HCT116 (cell line): Measurements from ENCODE around the gene NR6A1. TPM values are rescaled to one million over a fixed set of nuclear protein-coding genes. Genes with fewer than 3 reads are reported as not detected.

Experiments
- ATAC-seq: fragments of 200-7000 bp; cut with Tn5 transposase; 2 replicates; pipeline ENCODE4 v1.9.1; 2020; ENCODE audit warnings: mild to moderate bottlenecking, moderate library complexity
- BruUV-seq: library from RNA; stranded (reverse); fragments of 400-500 nt; replicated peaks from 2 replicates; lab custom pipeline; 2021; lab: Mats Ljungman, UMichigan
- CTCF ChIA-PET: fragments of 300-600 bp; sonication (Branson Sonifier 250); formaldehyde crosslinking; loops from one replicate; lab custom pipeline; 2021; ENCODE audit warnings: antibody characterized with exemption; lab: Charles Lee
- POLR2A ChIA-PET: fragments of 300-600, 350-600 bp; sonication (Branson Sonifier 250); formaldehyde crosslinking; loops from one replicate; lab custom pipeline; 2021; ENCODE audit warnings: antibody characterized with exemption; lab: Charles Lee
- RAD21 ChIA-PET, 2 experiments: fragments of 300-600 bp; sonication (Branson Sonifier 250); formaldehyde crosslinking; loops; one replicate each; lab custom pipeline; 2023; ENCODE audit warnings: low total read pairs in 2 of 2; ENCODE audit not compliant: uncharacterized antibody in 2 of 2, unreplicated experiment in 2 of 2, low non-redundant PET in 1 of 2; lab: Charles Lee
- DNase-seq: peaks from one replicate; pipeline ENCODE4 v3.0.0-alpha.2; 2010; ENCODE audit warnings: low read depth, low spot score
- H2AFZ ChIP-seq: fragments of 200-600 bp; shearing (Covaris generic), sonication (generic); 2 replicates; pipeline ENCODE4 v1.6.1; 2017; ENCODE audit warnings: low read depth, mixed run types, mixed read lengths, antibody characterized with exemption, low read length; ENCODE audit not compliant: poor library complexity, severe bottlenecking
- H3K27ac ChIP-seq: 2 replicates; pipeline ENCODE4 v1.5.1; 2012; ENCODE audit warnings: low read depth, low read length
- H3K27me3 ChIP-seq: fragments of 200-600 bp; sonication (generic); 2 replicates; pipeline ENCODE4 v1.6.1; 2016; ENCODE audit warnings: mixed run types, low read length, mixed read lengths; ENCODE audit not compliant: insufficient read depth
- H3K36me3 ChIP-seq, 2 experiments: fragments of 200-500 bp in 1 of 2; fragments of 200-600 bp in 1 of 2; sonication (Bioruptor generic) in 1 of 2; sonication (generic) in 1 of 2; 2 replicates each; pipeline versions ENCODE4 v1.5.1 to v1.6.1; 2014 to 2016; ENCODE audit warnings: low read length in 2 of 2, inconsistent platforms in 1 of 2, mixed read lengths in 1 of 2, mixed run types in 1 of 2; ENCODE audit not compliant: insufficient read depth in 2 of 2, control insufficient read depth in 1 of 2
- H3K4me1 ChIP-seq, 2 experiments: fragments of 200-600 bp in 1 of 2; sonication (generic) in 1 of 2; 2 replicates each; pipeline versions ENCODE4 v1.5.1 to v1.6.1; 2012 to 2017; ENCODE audit warnings: low read length in 2 of 2, inconsistent platforms in 1 of 2, mild to moderate bottlenecking in 1 of 2, mixed read lengths in 1 of 2, mixed run types in 1 of 2, moderate library complexity in 1 of 2; ENCODE audit not compliant: insufficient read depth in 2 of 2, control insufficient read depth in 1 of 2
- H3K4me2 ChIP-seq: fragments of 200-600 bp; sonication (generic); 2 replicates; pipeline ENCODE4 v1.6.1; 2017; ENCODE audit warnings: mixed run types, low read length, mixed read lengths
- H3K4me3 ChIP-seq, 2 experiments: fragments of 200-600 bp in 1 of 2; sonication (generic) in 1 of 2; replicated peaks in 1 of 2; 2 replicates each; pipeline ENCODE4 v1.5.1; 2011 to 2016; ENCODE audit warnings: low read length in 2 of 2, control low read depth in 1 of 2, low read depth in 1 of 2, mild to moderate bottlenecking in 1 of 2, mixed read lengths in 1 of 2, mixed run types in 1 of 2
- H3K79me2 ChIP-seq: fragments of 200-600 bp; sonication (generic); 2 replicates; pipeline ENCODE4 v1.6.1; 2017; ENCODE audit warnings: mild to moderate bottlenecking, mixed run types, low read length, moderate library complexity, mixed read lengths; ENCODE audit not compliant: insufficient read depth
- H3K9ac ChIP-seq: fragments of 200-600 bp; sonication (generic); 2 replicates; pipeline ENCODE4 v1.6.1; 2016; ENCODE audit warnings: low read length, mixed read lengths
- H3K9me2 ChIP-seq: fragments of 200-600 bp; sonication (generic), shearing (Covaris generic); 2 replicates; pipeline ENCODE4 v1.6.1; 2017; ENCODE audit warnings: mixed run types, mild to moderate bottlenecking, moderate library complexity; ENCODE audit not compliant: insufficient read depth
- H3K9me3 ChIP-seq, 2 experiments: fragments of 200-500 bp in 1 of 2; fragments of 200-600 bp in 1 of 2; sonication (Bioruptor generic) in 1 of 2; sonication (generic) in 1 of 2; 2 replicates each; pipeline ENCODE4 v1.6.1; 2014 to 2017; ENCODE audit warnings: low read length in 2 of 2, mixed read lengths in 2 of 2, inconsistent platforms in 1 of 2, low read depth in 1 of 2, mild to moderate bottlenecking in 1 of 2, mixed run types in 1 of 2, moderate library complexity in 1 of 2; ENCODE audit not compliant: control insufficient read depth in 1 of 2, insufficient read depth in 1 of 2
- H4K20me1 ChIP-seq: fragments of 200-600 bp; sonication (generic), shearing (Covaris generic); 2 replicates; pipeline ENCODE4 v1.6.1; 2017; ENCODE audit warnings: mixed run types, mild to moderate bottlenecking, moderate library complexity; ENCODE audit not compliant: insufficient read depth
- ATF3 ChIP-seq: IDR thresholded peaks from 2 replicates; pipeline ENCODE4 v1.6.1; 2012
- CEBPB ChIP-seq: IDR thresholded peaks from 2 replicates; pipeline ENCODE4 v1.6.1; 2012; ENCODE audit warnings: low read depth
- EGR1 ChIP-seq: IDR thresholded peaks from 2 replicates; pipeline ENCODE4 v1.6.1; 2012; ENCODE audit warnings: low read depth
- EZH2 ChIP-seq: fragments of 200-600 bp; sonication (generic); IDR thresholded peaks from 2 replicates; pipeline ENCODE4 v1.6.1; 2017; ENCODE audit warnings: antibody characterized with exemption, mixed run types
- RAD21 ChIP-seq: IDR thresholded peaks from 2 replicates; pipeline ENCODE4 v1.6.1; 2012; ENCODE audit warnings: low read depth, mild to moderate bottlenecking
- ZBTB33 ChIP-seq: IDR thresholded peaks from 2 replicates; pipeline ENCODE4 v1.6.1; 2011; ENCODE audit warnings: mild to moderate bottlenecking, low read length, moderate library complexity; ENCODE audit not compliant: insufficient replicate concordance; ENCODE audit errors: extremely low read depth
- intact Hi-C: fragments of 100-400 bp; cut with micrococcal nuclease; formaldehyde crosslinking; loops from 2 replicates; pipeline ENCODE4 v1.10.0; 2022
- total RNA-seq: library from RNA; stranded (reverse); gene quantifications from one replicate; pipeline ENCODE4 v1.2.1, GENCODE V29; 2021; ENCODE audit not compliant: unreplicated experiment

The NR6A1 gene
- total RNA-seq, 1 experiment from 2014 or later, result 9.9 TPM

DNA sequence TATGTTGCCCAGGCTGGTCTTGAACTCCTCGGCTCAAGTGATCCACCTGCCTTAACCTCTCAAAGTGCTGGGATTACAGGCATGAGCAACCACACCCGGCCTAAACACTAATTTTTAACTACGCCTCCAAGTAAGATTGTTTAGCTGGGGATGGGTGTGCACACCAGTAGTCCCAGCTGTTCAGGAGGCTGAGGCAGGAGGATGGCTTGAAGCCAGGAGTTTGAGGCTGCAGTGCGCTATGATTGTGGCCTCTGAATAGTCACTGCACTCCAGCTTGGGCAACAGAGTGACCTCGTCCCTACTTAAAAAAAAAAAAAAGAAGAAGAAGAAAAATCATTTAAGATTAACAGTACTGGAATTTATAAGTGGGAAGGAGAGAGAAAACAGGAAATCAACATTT, 173.1 kb downstream of the NR6A1 start:
- H3K79me2 ChIP-seq, result no peaks in the 10 kb centered on the region
- ATAC-seq (no peak), DNase-seq (no peak)
- ChIA-PET POLR2A (interaction anchor here (0.6 kb wide), 1 partner anchor 148 kb away, joined by 3 read pairs; no protein-coding TSS in a partner anchor), RAD21 (no interaction called here), CTCF (no interaction called here)
- H2AFZ ChIP-seq, result no peak overlapping the region
- no peak overlapping the region for H3K4me2 ChIP-seq
- H3K9me3 ChIP-seq, result no peaks in the 10 kb centered on the region
- H3K9ac ChIP-seq, result no peak overlapping the region
- H3K9me2 ChIP-seq, result no peaks in the 10 kb centered on the region
- H3K36me3 ChIP-seq, result no peaks in the 10 kb centered on the region
- no peak overlapping the region for H3K27ac ChIP-seq
- peaks cover 4 to 29% of the 10 kb centered on the region in 2 experiments; a peak in 3 of 4 replicates for H3K4me1 ChIP-seq
- H3K27me3 ChIP-seq, result no peaks in the 10 kb centered on the region
- BruUV-seq, result no TSS peak
- no peak overlapping the region for H3K4me3 ChIP-seq
- H4K20me1 ChIP-seq, result no peaks in the 10 kb centered on the region
- intact Hi-C loops, result loop anchor here (10.0 kb wide), 1 partner anchor 1453 kb away; no protein-coding TSS in a partner anchor
- TF ChIP-seq RAD21 (no peak), ATF3 (no peak), ZBTB33 (no peak), CEBPB (no peak), EZH2 (no peak), EGR1 (no peak)
- TF ChIP-seq, all 23 proteins: peak for 0
